HG03159 (cell line): ENCODE data around the gene LRRC49.
"Not testable (repeated sequence)": the region's sequence is repeated elsewhere in the genome, so short reads cannot be mapped to it uniquely, and the experiment has no call there.

Source experiments
- ATAC-seq: cut with Tn5 transposase; IDR thresholded peaks from one replicate; pipeline ENCODE4 v1.9.1; 2021; ENCODE audit warnings: mild to moderate bottlenecking, moderate library complexity; ENCODE audit not compliant: unreplicated experiment

The LRRC49 gene

GRCh38 chr15:70922119-70922518, 29.5 kb downstream of the LRRC49 start:
- ATAC-seq, result no peak

GRCh38 chr15:70923311-70924080, 30.9 kb downstream of the LRRC49 start:
- no peak for ATAC-seq

- not testable (repeated sequence) for ATAC-seq
Measured at GRCh38 chr15:70926914-70927313, 34.3 kb downstream of the LRRC49 start.

GRCh38 chr15:70931821-70932220, 39.2 kb downstream of the LRRC49 start:
- ATAC-seq, result no peak

GRCh38 chr15:70932397-70932796, 39.8 kb downstream of the LRRC49 start:
- ATAC-seq, result no peak

DNA sequence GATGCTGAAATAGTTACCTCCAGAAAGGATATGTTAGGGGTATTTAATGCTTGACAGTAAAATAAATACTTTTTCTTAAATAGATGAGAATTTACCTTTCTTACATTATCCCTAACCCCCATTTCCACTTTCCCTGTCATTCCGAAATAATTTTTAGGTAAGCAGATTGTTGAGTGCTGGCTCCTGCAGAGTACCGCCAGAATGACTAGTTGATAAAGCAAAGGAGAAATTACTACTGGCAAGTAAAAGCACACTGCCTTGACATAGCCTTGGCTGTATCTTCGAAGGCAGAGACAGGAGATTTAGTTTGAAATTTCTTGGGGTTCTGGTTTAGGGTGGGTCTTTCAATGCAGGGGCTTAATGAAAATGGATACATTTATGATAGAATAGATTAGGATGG, 40.8 kb downstream of the LRRC49 start:
- ATAC-seq, result no peak

DNA sequence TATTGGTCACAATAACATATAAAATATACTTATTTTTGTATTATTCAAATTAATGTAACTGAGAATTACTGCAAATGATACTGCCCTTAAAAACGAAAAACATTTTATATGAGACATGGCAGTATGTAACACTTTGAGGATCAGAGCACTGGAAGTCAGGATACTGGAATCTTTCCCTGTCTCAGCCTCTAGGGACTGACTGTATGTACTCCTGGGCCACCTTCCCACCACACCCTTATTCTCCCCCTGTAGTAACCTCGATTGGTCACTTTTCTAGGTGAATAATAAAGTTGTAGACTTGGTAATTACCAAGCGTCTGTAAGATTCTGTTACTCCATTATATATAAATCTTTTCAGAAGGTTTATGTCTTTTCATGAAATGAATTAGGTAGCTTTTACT, 43.0 kb downstream of the LRRC49 start:
- ATAC-seq, result no peak

DNA sequence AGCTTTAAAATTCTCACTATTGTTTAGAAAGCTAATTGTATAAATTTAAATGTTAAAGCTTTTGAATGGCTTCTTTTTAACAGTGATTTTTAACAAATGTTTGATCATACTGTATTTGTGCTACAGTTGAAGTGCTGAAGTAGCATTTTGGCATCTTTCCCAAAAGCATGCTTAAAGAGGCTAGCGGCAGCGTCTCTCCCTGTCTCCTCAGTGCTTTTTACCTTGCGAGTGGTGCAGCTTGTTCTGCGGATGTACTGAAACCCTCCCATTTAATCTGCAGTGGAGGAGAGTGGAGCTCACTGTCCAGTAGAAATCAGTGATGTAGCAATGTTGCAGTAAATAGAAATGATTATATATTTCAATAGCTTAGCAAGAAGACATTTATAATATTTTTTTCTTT, 43.7 kb downstream of the LRRC49 start:
- ATAC-seq, result no peak

GRCh38 chr15:70943285-70943684, 50.7 kb downstream of the LRRC49 start:
- not testable (repeated sequence) for ATAC-seq

GRCh38 chr15:70947351-70948335, 55.0 kb downstream of the LRRC49 start:
- ATAC-seq, result no peak

GRCh38 chr15:70950953-70951352, 58.3 kb downstream of the LRRC49 start:
- no peak for ATAC-seq

GRCh38 chr15:70954171-70954570, 61.5 kb downstream of the LRRC49 start:
- no peak for ATAC-seq

- ATAC-seq, result no peak
Measured at GRCh38 chr15:70954733-70955132, 62.1 kb downstream of the LRRC49 start.

GRCh38 chr15:70955151-70955550, 62.5 kb downstream of the LRRC49 start:
- ATAC-seq, result no peak

GRCh38 chr15:70956201-70956995, 63.8 kb downstream of the LRRC49 start:
- no peak for ATAC-seq

DNA sequence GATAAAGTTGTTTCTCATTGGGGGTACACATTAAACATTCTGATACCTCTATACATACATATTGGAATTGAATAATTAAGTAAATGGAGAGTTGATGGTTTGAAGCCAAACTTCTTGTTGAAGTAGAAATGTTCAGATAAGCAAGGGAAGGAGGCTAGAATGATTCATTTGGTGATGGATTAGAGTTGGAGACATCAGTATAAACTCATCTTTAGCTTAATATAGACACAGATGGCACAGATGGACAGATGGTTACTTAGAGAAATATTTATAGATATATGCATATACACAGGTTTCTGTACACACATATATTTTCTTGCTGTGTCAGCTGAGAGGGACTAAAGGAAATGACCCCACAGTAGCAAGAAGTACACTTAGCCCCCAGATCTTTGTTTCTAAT, 69.5 kb downstream of the LRRC49 start:
- no peak for ATAC-seq

- ATAC-seq, result no peak
Measured at GRCh38 chr15:70963199-70963598, 70.6 kb downstream of the LRRC49 start.

GRCh38 chr15:70964058-70964457, 71.4 kb downstream of the LRRC49 start:
- ATAC-seq, result no peak

GRCh38 chr15:70964686-70965085, 72.1 kb downstream of the LRRC49 start:
- no peak for ATAC-seq

DNA sequence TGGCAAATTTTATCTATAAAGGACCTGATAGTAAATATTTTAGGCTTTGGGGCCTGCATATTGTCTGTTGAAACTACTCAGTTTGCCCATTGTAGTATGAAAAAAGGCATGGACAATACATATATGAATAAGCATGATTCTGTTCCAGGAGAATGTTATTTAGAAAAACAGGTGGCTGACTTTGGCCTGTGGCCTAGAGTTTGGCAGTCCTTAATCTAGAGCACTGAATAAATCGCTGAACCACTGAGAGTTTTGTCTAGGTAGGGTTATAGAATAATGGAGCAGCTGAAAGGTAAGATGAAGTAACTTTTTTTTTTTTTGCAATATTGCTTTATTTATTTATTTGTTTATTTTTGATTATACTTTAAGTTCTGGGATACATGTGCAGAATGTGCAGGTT, 75.0 kb downstream of the LRRC49 start:
- no peak for ATAC-seq
